Measurements from ENCODE around the gene TMEM147.
"Not testable (repeated sequence)": the region's sequence is repeated elsewhere in the genome, so short reads cannot be mapped to it uniquely, and the experiment has no call there.

TMEM147 gene

DNA sequence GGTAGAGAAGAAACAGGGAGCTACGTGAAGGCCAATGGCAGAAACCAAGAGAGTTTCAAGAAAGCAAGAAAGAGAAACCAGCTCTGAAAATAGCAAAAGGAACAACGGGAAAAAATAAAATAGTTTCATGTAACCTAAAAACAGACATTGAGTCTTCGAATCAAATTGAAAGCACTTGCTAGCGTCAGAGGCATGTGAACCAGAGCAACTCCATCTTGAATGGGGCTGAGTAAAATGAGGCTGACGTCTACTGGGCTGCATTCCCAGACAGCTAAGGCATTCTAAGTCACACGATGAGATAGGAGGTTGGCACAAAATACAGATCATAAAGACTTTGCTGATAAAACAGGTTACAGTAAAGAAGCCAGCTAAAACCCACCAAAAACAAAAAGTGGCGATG is 33.3 kb downstream of the TMEM147 start:
- TF ChIP-seq, protein P1, sequence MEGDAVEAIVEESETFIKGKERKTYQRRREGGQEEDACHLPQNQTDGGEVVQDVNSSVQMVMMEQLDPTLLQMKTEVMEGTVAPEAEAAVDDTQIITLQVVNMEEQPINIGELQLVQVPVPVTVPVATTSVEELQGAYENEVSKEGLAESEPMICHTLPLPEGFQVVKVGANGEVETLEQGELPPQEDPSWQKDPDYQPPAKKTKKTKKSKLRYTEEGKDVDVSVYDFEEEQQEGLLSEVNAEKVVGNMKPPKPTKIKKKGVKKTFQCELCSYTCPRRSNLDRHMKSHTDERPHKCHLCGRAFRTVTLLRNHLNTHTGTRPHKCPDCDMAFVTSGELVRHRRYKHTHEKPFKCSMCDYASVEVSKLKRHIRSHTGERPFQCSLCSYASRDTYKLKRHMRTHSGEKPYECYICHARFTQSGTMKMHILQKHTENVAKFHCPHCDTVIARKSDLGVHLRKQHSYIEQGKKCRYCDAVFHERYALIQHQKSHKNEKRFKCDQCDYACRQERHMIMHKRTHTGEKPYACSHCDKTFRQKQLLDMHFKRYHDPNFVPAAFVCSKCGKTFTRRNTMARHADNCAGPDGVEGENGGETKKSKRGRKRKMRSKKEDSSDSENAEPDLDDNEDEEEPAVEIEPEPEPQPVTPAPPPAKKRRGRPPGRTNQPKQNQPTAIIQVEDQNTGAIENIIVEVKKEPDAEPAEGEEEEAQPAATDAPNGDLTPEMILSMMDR (IDR thresholded peaks at IDR 0.05; ENCODE audit: insufficient read depth, missing control alignments) = no peak
- FAIRE-seq (no peak), DNase-seq (ENCODE audit: insufficient read length, low spot score) (no peak)

GRCh38 chr19:35582760-35583159 is 37.3 kb downstream of the TMEM147 start:
- DNase-seq (ENCODE audit: insufficient read length, low spot score) = no peak
- TF ChIP-seq, protein P1 (IDR thresholded peaks at IDR 0.05; ENCODE audit: insufficient read depth, missing control alignments) = no peak
- FAIRE-seq = no peak

DNA sequence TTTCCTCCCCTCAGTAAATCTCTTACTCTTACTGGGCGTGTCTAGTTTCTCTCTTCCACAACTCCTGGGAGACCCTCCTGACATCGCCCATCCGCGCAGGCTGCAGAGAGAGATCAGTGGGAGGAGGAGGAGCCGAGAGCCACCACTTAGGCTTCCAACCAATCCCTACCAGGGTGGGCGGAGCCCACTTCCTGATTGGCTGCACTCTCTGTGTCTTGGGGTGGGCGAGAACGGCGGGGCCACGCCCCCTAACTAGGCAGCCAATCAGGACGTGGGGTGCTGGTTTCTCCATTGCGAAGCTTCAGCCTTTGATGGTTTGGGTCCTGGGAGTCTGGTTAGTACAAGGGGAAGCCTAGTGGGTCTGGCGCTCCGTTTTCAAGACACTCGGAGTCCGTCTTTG is 40.4 kb downstream of the TMEM147 start, which contains the start of gene PMIS2:
Gene PMIS2, plus strand, starts transcription at position 326 of the 400 bp plus-strand sequence. CDS start 87 bp downstream, outside the sequence.
- no peak for DNase-seq (ENCODE audit: insufficient read length, low spot score)

GRCh38 chr19:35587321-35587720 is 41.9 kb downstream of the TMEM147 start:
- FAIRE-seq = no peak
- DNase-seq (ENCODE audit: insufficient read length, low spot score) = no peak
- TF ChIP-seq, protein P1 (IDR thresholded peaks at IDR 0.05; ENCODE audit: insufficient read depth, missing control alignments) = no peak

More for the DNA sequence above, 40.4 kb downstream of the TMEM147 start, which contains the start of gene PMIS2:
- TF ChIP-seq, protein P1 (IDR thresholded peaks at IDR 0.05; ENCODE audit: insufficient read depth, missing control alignments) = no peak
- FAIRE-seq = no peak

GRCh38 chr19:35590875-35591274 is 45.4 kb downstream of the TMEM147 start:
- DNase-seq (ENCODE audit: insufficient read length, low spot score) (no peak), FAIRE-seq (no peak)
- TF ChIP-seq, protein P1 (IDR thresholded peaks at IDR 0.05; ENCODE audit: insufficient read depth, missing control alignments) = no peak

- TF ChIP-seq, protein P1 (IDR thresholded peaks at IDR 0.05; ENCODE audit: insufficient read depth, missing control alignments) = peak; percentile 48
- DNase-seq (ENCODE audit: insufficient read length, low spot score) (no peak), FAIRE-seq (no peak)
Measured at GRCh38 chr19:35592226-35592625, 46.8 kb downstream of the TMEM147 start.

GRCh38 chr19:35595026-35595425 is 49.6 kb downstream of the TMEM147 start:
- not testable (repeated sequence) for DNase-seq (ENCODE audit: insufficient read length, low spot score); FAIRE-seq

GRCh38 chr19:35595928-35596327 is 50.5 kb downstream of the TMEM147 start:
- DNase-seq (ENCODE audit: insufficient read length, low spot score) = no peak
- FAIRE-seq = no peak
- TF ChIP-seq, protein P1 (IDR thresholded peaks at IDR 0.05; ENCODE audit: insufficient read depth, missing control alignments) = no peak
